Measurements from ENCODE around the gene PRKRIP1.
"Not testable (repeated sequence)": the region's sequence is repeated elsewhere in the genome, so short reads cannot be mapped to it uniquely, and the experiment has no call there.

PRKRIP1 gene

GRCh38 chr7:102404005-102404861 is 8.1 kb downstream of the PRKRIP1 start:
- no peak for DNase-seq (ENCODE audit: low read depth, low spot score)

DNA sequence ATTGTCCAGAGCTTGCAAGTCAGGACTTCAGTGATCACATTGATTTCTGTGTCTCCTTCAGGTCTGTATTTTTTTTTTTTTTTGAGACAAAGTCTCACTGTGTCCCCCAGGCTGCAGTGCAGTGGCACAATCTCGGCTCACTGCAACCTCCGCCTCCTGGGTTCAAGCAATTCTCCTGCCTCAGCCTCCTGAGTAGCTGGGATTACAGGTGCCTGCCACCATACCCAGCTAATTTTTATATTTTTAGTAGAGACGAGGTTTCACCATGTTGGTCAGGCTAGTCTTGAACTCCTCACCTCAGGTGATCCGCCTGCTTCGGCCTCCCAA is 8.7 kb downstream of the PRKRIP1 start:
- not testable (repeated sequence) for DNase-seq (ENCODE audit: low read depth, low spot score)

GRCh38 chr7:102407910-102408309 is 11.7 kb downstream of the PRKRIP1 start:
- DNase-seq (ENCODE audit: low read depth, low spot score), result no peak

DNA sequence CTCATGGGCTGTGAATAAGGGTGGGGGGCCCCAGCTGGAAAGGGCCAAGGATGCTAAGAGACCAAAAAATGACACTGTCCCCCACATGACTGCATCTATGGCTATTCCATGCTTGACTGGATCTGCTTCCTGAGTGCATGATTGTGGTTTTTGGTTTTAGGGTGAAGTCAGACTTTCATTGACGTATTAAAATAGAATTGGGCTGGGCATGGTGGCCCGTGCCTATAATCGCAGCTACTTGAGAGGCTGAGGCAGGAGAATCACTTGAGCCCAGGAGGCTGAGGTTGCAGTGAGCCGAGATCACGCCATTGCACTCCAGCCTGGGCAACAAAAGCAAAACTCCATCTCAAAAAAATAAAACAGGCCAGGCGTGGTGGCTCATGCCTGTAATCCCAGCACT is 12.4 kb downstream of the PRKRIP1 start:
- not testable (repeated sequence) for DNase-seq (ENCODE audit: low read depth, low spot score)

GRCh38 chr7:102409340-102409739 is 13.2 kb downstream of the PRKRIP1 start:
- no peak for DNase-seq (ENCODE audit: low read depth, low spot score)

DNA sequence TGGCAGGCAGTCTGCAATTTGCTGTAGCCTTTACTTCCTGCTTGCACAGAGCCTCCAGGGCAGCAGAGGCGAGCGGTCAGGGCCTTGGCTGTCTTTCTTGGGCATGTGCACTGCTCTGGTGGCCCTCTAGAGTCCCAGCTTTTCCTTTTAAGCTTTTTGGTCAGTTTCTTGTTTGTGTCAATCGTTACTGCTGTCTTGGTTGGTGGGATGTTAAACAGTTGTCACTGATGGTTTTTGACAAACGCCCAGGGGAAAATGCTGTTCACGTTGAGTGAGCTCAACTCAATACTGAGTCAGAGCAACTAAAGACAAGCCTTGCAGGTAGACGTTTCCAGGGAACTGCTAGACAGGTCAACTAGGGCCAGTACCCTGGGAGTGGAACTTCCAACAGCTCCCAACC is 14.0 kb downstream of the PRKRIP1 start:
- no peak for DNase-seq (ENCODE audit: low read depth, low spot score)

DNA sequence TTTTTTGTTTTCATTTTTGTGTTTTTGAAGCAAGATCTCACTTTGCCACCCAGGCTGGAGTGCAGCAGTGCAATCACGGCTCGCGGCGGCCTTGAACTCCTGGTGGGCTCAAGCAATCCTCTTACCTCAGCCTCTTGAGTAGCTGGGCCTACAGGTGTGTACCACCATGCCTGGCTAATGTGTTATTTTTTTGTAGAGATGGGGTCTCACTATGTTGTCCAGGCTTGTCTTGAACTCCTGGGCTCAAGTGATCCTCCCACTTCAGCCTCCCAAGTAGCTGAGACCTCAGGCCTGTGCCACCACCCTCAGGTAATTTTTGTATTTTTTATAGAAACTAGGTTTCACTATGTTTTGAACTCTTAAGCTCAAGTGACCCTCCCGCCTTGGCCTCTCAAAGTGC is 14.8 kb downstream of the PRKRIP1 start:
- DNase-seq (ENCODE audit: low read depth, low spot score), result no peak

GRCh38 chr7:102412548-102412947 is 16.4 kb downstream of the PRKRIP1 start:
- DNase-seq (ENCODE audit: low read depth, low spot score), result no peak

GRCh38 chr7:102413091-102413490 is 16.9 kb downstream of the PRKRIP1 start:
- DNase-seq (ENCODE audit: low read depth, low spot score), result no peak

DNA sequence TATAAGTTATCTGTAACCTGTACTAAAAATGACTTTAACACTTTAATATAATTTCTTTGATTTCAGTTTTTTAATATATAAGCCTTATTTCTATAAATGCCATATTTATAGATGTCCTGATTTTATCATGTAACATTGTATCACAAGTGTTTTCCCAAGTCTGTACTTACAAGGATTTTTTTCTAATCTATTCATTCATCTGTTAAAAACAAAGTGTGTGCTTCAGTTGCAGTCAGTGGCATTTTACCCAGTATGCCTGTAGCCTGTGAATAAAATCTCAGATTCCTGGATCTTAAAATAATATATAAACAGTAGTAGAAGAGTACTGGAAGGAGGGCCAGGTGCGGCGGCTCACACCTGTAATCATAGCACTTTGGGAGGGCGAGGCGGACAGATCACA is 17.4 kb downstream of the PRKRIP1 start:
- no peak for DNase-seq (ENCODE audit: low read depth, low spot score)

GRCh38 chr7:102415685-102416225 is 19.6 kb downstream of the PRKRIP1 start:
- DNase-seq (ENCODE audit: low read depth, low spot score), result no peak

GRCh38 chr7:102416406-102416805 is 20.2 kb downstream of the PRKRIP1 start:
- no peak for DNase-seq (ENCODE audit: low read depth, low spot score)

DNA sequence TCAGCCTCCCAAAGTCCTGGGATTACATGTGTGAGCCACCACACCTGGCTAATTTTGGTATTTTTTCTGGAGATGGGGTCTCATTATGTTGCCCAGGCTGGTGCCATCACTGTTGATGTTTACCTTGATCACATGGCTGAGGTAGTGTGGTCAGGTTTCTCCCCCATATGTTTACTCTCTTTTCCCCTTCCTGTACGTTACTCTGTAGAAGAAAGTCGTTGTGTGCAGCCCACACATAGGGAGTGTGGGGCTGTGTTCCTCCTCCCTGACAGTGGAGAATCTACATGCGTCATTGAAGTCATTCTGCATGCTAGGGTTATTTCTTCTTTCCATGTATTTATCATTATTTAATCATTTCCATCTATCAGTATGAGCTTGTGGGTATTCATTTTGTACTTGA is 20.9 kb downstream of the PRKRIP1 start:
- DNase-seq (ENCODE audit: low read depth, low spot score), result no peak

- DNase-seq (ENCODE audit: low read depth, low spot score), result no peak
Measured at GRCh38 chr7:102418592-102418991, 22.4 kb downstream of the PRKRIP1 start.

DNA sequence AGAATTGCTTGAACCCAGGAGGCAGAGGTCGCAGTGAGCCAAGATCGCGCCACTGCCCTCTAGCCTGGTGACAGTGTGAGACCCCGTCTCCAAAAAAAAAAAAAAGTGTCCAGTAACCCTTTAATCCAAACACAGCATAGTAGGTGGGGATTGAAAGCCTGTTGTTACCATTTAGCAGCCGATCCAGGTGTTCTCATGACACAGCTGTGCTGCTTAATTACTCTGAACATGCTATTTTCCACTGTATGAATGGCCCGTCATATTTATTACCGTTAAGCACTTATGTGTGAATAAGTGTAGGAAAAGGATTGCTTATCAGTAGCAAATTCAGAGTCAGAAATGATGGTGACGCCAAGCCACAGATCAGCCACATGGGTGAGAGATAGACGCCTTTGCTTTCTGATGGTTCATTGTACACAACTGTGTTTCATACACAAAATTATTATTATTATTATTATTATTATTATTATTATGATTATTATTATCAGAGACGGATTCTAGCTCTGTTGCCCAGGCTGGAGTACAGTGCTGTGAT is 25.6 kb downstream of the PRKRIP1 start:
- no peak for DNase-seq (ENCODE audit: low read depth, low spot score)

DNA sequence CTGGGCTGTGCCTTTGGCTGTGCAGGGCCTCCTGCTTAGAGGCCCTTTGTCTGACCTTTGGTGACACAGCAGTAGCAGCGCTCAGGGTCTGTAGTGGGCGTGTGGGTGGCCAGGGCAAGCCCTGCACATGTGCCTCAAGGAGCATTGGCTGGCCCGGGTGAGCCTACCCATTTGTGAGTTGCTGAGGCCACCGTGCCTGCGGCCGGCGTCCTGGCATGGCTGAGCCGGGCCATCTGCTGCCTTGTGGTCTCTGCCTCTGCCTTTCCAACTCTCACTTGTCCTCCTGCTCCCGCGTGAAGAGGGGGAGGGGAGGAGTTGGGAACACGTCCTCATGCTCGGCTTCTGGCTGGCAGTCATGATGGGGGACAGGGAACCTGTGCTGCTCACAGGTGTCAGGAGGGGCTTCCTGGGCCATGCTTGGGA is 28.0 kb downstream of the PRKRIP1 start:
- no peak for DNase-seq (ENCODE audit: low read depth, low spot score)

- DNase-seq (ENCODE audit: low read depth, low spot score), result no peak
Measured at GRCh38 chr7:102424787-102425218, 28.6 kb downstream of the PRKRIP1 start.

GRCh38 chr7:102425639-102426267 is 29.6 kb downstream of the PRKRIP1 start:
- peak; percentile 72 for DNase-seq (ENCODE audit: low read depth, low spot score)

GRCh38 chr7:102426268-102427018 is 30.3 kb downstream of the PRKRIP1 start:
- DNase-seq (ENCODE audit: low read depth, low spot score), result peak; percentile 74

- no peak for DNase-seq (ENCODE audit: low read depth, low spot score)
Measured at GRCh38 chr7:102427019-102427405, 30.8 kb downstream of the PRKRIP1 start.

- no peak for DNase-seq (ENCODE audit: low read depth, low spot score)
Measured at GRCh38 chr7:102429141-102429899, 33.2 kb downstream of the PRKRIP1 start.

All from activated naive CD8-positive, alpha-beta T cell treated with anti-CD3 and anti-CD28 coated beads, Interleukin-2, amount 50 U/mL, for 16 hours (primary cell).